Body of pancreas (tissue), 4 donors: Measurements from ENCODE around the gene CRABP1.

Source experiments
- POLR2A ChIP-seq, 3 donors: fragments of 450-650 bp; IDR thresholded peaks; one replicate each; pipeline ENCODE4 v1.6.1; 2016; ENCODE audit warnings: antibody characterized with exemption in 3 of 3, mild to moderate bottlenecking in 2 of 3
- TF ChIP-seq, protein P1 (sequence below), 7 experiments: fragments of 450-650 bp in 4 of 7; fragments of 200-600 bp in 3 of 7; sonication (generic) in 3 of 7; IDR thresholded peaks; one replicate each; pipeline ENCODE4 v1.5.1; 2016 to 2019; ENCODE audit warnings: antibody characterized with exemption in 7 of 7

GRCh38 chr15:78317145-78317836 is 22.9 kb upstream of the CRABP1 start:
- TF ChIP-seq, protein P1, sequence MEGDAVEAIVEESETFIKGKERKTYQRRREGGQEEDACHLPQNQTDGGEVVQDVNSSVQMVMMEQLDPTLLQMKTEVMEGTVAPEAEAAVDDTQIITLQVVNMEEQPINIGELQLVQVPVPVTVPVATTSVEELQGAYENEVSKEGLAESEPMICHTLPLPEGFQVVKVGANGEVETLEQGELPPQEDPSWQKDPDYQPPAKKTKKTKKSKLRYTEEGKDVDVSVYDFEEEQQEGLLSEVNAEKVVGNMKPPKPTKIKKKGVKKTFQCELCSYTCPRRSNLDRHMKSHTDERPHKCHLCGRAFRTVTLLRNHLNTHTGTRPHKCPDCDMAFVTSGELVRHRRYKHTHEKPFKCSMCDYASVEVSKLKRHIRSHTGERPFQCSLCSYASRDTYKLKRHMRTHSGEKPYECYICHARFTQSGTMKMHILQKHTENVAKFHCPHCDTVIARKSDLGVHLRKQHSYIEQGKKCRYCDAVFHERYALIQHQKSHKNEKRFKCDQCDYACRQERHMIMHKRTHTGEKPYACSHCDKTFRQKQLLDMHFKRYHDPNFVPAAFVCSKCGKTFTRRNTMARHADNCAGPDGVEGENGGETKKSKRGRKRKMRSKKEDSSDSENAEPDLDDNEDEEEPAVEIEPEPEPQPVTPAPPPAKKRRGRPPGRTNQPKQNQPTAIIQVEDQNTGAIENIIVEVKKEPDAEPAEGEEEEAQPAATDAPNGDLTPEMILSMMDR (IDR thresholded peaks at IDR 0.05) = no peak
- TF ChIP-seq POLR2A (IDR thresholded peaks at IDR 0.05) = no peak
